ENCODE data around the gene WWTR1.

Gene WWTR1

DNA sequence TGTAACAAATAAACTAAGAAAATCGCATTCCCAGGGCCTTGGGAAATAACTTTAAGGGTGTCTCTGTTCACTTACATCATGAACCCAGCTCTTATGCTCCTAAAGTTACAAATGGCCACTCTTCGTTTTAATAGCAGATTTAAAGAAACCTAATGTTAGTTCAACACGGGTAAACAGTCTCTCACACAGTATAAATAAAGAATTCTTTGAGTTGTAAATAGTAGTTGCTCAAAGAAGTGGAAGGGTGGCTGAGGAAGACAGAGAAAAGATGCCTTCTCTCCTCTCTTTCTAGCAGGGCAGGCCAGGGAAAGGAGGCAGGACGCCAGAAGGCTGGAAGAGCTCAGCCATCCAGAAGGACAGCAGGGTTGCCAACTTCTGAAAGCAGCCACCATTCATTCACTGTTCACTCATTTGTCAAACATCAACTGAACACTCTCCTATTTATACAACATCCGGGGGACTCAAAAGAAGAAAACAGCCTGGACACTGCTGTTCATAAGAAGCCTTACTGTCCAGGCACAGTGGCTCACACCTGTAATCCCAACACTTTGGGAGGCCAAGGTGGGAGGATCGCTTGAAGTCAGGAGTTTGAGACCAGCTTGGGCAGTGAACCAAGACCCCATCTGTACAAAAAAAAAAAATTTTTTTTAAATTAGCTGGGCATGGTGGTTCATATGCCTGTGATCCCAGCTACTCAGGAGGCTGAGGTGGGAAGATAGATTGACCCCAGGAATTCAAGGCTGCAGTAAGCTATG is 47.3 kb downstream of the WWTR1 start:
- TF ChIP-seq, protein P1, sequence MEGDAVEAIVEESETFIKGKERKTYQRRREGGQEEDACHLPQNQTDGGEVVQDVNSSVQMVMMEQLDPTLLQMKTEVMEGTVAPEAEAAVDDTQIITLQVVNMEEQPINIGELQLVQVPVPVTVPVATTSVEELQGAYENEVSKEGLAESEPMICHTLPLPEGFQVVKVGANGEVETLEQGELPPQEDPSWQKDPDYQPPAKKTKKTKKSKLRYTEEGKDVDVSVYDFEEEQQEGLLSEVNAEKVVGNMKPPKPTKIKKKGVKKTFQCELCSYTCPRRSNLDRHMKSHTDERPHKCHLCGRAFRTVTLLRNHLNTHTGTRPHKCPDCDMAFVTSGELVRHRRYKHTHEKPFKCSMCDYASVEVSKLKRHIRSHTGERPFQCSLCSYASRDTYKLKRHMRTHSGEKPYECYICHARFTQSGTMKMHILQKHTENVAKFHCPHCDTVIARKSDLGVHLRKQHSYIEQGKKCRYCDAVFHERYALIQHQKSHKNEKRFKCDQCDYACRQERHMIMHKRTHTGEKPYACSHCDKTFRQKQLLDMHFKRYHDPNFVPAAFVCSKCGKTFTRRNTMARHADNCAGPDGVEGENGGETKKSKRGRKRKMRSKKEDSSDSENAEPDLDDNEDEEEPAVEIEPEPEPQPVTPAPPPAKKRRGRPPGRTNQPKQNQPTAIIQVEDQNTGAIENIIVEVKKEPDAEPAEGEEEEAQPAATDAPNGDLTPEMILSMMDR (IDR thresholded peaks at IDR 0.05; ENCODE audit: low read depth, low read length, missing control alignments) = no peak
- H3K4me3 ChIP-seq (replicated peaks; ENCODE audit: low read depth, low read length) = no peak overlapping the region
- DNase-seq (ENCODE audit: extremely low read depth, low read depth) = no peak

DNA sequence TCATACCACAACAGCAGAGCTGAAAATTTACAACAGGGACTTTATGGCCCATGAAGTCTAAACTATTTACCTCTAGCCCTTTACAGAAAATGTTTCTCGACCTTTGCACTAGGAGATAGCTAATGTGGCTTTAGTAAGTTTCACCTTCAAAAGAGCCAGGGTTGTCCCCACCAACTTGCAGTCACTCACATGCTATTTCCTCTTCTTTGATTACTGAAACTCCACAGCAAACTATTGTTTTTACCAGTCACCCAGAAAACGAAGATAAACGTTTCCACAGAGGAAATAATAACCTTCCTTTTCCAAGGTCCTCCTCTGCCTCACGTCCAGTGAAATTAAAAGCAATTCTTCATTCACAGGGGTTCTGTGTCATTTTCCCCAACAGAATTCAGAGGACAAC is 48.2 kb downstream of the WWTR1 start:
- no peak overlapping the region for H3K4me3 ChIP-seq (replicated peaks; ENCODE audit: low read depth, low read length)
- TF ChIP-seq, protein P1 (IDR thresholded peaks at IDR 0.05; ENCODE audit: low read depth, low read length, missing control alignments) = no peak
- no peak for DNase-seq (ENCODE audit: extremely low read depth, low read depth)

DNA sequence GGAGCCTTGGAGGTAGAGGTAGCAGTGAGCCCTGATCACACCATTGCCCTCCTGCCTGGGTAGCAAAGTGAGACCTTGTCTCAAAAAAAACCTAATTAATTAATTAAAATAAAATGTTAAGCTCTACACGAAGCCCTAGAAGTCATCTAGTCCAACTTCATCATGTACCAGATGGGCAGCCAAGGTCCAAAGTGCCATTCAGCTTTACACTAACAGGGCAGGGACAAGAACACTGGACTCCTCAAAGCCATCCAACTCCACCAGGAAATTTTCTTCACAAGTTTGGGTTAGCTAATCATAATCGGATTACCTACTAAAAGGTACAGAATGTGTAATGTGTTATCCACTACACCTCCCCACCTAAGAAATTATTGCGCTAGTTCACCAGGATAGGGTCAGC is 48.8 kb downstream of the WWTR1 start:
- DNase-seq (ENCODE audit: extremely low read depth, low read depth) = no peak
- no peak overlapping the region for H3K4me3 ChIP-seq (replicated peaks; ENCODE audit: low read depth, low read length)
- TF ChIP-seq, protein P1 (IDR thresholded peaks at IDR 0.05; ENCODE audit: low read depth, low read length, missing control alignments) = no peak

DNA sequence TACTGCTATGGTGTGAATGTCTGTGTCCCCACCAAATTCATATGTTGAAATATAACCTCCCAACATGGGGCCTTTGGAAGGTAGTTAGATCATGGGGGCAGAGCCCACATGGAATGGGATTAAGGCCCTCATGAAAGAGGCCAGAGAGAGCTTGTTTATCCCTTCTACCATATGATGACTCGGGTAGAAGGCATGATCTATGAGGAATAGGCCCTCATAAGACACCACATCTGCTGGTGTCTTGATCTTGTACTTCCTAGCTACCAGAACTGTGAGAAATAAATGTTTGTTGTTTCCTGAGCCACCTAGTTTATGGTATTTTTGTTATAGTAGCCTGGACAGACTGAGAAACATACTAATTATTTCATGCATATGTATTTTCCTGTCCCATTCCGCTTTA is 51.9 kb downstream of the WWTR1 start:
- H3K4me3 ChIP-seq (replicated peaks; ENCODE audit: low read depth, low read length) = no peak overlapping the region
- TF ChIP-seq, protein P1 (IDR thresholded peaks at IDR 0.05; ENCODE audit: low read depth, low read length, missing control alignments) = no peak
- no peak for DNase-seq (ENCODE audit: extremely low read depth, low read depth)

DNA sequence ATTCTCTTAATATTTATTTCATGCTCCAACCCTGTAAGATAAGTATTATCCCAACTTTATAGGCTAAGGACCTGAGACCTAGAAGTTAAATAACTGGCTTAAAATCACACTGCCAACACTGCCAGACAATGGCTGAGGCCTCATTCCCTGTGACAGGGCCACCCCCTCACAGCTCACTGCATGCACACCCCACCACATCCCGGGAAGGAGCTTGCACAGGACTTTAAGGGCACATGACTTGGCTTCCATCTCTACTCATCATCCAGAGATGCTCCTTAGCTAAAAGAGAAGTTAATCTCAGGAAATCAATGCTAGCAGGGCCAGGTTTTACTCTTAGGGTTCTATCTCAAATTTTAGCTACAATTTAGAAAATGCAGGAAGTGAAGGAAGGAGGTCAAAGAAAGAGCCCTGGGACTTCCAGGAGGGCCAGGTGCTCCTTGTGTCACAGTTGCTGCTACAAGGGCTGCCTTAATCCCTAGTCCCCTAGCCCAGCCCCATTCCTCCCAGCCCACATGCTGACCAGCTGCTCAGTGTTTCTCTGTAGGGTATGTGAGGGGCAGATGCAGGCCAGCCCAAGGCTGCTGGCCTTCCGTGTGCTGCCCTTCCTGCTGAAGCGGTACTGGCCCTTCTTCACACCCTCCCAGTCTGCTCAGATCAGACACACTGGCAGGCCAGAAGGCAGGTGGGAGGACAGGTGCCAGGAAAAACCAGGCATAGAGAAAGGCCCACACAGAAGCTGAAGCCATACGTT is 53.5 kb downstream of the WWTR1 start:
- TF ChIP-seq, protein P1 (IDR thresholded peaks at IDR 0.05; ENCODE audit: low read depth, low read length, missing control alignments) = no peak
- no peak overlapping the region for H3K4me3 ChIP-seq (replicated peaks; ENCODE audit: low read depth, low read length)
- no peak for DNase-seq (ENCODE audit: extremely low read depth, low read depth)

DNA sequence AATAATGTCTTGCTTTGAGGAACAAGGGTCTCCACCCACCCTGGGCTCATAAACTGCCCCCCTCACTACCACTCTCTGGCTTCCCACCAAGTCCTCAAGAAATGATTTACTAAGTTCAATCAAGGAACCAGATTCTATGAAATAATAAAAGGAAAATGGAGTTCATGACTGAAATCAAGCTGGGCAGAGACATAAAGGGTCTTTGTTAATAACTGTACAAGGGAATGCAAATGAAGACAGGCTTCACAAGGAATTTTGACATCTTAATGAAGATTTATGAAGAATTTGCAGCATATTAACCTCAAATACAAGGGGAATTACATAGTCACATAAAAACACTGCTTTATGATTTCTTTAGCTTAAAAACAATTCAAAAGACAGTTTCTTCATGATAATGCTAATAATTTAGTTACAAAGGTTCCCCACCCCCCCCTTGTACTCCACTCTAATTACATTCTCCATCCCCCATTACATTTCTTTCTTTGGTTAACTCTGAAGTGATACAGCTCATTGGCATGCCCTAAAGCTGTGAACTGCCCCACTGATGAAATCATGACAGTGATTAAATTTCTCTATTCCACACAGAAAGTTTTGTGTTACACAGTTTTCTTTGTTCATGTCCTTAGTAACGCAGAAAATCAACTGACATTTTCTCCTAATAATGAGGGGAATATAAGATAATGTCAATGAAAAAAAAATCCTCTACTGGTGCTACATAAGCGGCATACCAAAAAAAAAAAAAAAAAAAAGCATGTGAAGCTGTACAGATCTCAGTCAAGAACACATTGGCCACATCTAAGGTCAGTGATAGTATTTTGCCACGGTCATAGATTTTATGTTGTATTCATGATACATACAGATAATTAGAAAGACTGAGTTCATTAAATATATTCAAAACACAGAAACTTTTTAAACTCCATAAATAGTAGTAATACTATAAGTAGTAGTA is 54.4 kb downstream of the WWTR1 start:
- H3K4me3 ChIP-seq (replicated peaks; ENCODE audit: low read depth, low read length) = no peak overlapping the region
- TF ChIP-seq, protein P1 (IDR thresholded peaks at IDR 0.05; ENCODE audit: low read depth, low read length, missing control alignments) = no peak
- DNase-seq (ENCODE audit: extremely low read depth, low read depth) = no peak
